HepG2 (cell line): ENCODE measurements around the gene DDN. TPM values are rescaled to one million over a fixed set of nuclear protein-coding genes. Genes with fewer than 3 reads are reported as not detected.

ENCODE experiments used
- JARID2 ChIP-seq: sonication (generic); formaldehyde crosslinking; IDR thresholded peaks from 2 replicates; pipeline ENCODE4 v1.8.1; 2023; ENCODE audit warnings: missing genetic modification reagents, inconsistent platforms; ENCODE audit not compliant: insufficient replicate concordance
- MXD4 ChIP-seq: IDR thresholded peaks from 2 replicates; pipeline ENCODE4 v1.6.1; 2016; ENCODE audit warnings: mild to moderate bottlenecking, missing biosample characterization, missing genetic modification reagents
- MXI1 ChIP-seq: IDR thresholded peaks from 3 replicates; pipeline ENCODE4 v1.6.1; 2012; ENCODE audit warnings: low read depth, low read length, inconsistent platforms, borderline replicate concordance
- MZF1 ChIP-seq: sonication (generic); formaldehyde crosslinking; IDR thresholded peaks from 2 replicates; pipeline ENCODE4 v1.8.1; 2023; ENCODE audit warnings: mild to moderate bottlenecking, missing genetic modification reagents, borderline replicate concordance
- NCOA5 ChIP-seq: sonication (generic); formaldehyde crosslinking; IDR thresholded peaks from 2 replicates; pipeline ENCODE4 v1.4.0; 2020; ENCODE audit warnings: missing genetic modification reagents
- TAF1 ChIP-seq: sonication (generic); formaldehyde crosslinking; IDR thresholded peaks from 2 replicates; pipeline ENCODE4 v1.4.0; 2020; ENCODE audit warnings: missing genetic modification reagents
- TOE1 ChIP-seq: sonication (generic); formaldehyde crosslinking; IDR thresholded peaks from 2 replicates; pipeline ENCODE4 v1.4.0; 2020; ENCODE audit warnings: mild to moderate bottlenecking, missing genetic modification reagents
- ZFY ChIP-seq: sonication (generic); formaldehyde crosslinking; IDR thresholded peaks from 2 replicates; pipeline ENCODE4 v1.4.0; 2020; ENCODE audit warnings: missing genetic modification reagents
- ZNF10 ChIP-seq: sonication (generic); formaldehyde crosslinking; IDR thresholded peaks from 2 replicates; pipeline ENCODE4 v1.4.0; 2020; ENCODE audit warnings: mild to moderate bottlenecking, low read depth, missing genetic modification reagents, borderline replicate concordance
- ZNF335 ChIP-seq: sonication (generic); formaldehyde crosslinking; IDR thresholded peaks from 2 replicates; pipeline ENCODE4 v1.4.0; 2020; ENCODE audit warnings: missing genetic modification reagents
- ZNF510 ChIP-seq: sonication (generic); formaldehyde crosslinking; IDR thresholded peaks from 2 replicates; pipeline ENCODE4 v1.4.0; 2020; ENCODE audit warnings: low read depth, mild to moderate bottlenecking, missing genetic modification reagents
- polyA plus RNA-seq, 8 experiments: library from polyadenylated mRNA; depleted of rRNA in 3 of 8; stranded (reverse) in 7 of 8; unstranded in 1 of 8; fragments of >200 nt; fragmentation: Illumina TruSeq in 4 of 8; extraction: Trizol in 4 of 8; gene quantifications; 2 replicates each; pipeline versions ENCODE4 v1.2.1 to v1.2.3, GENCODE V29; 2011 to 2016; ENCODE audit warnings: low read depth in 4 of 8, missing spikeins in 1 of 8, mixed read lengths in 1 of 8; ENCODE audit not compliant: insufficient read depth in 1 of 8
- total RNA-seq, 5 experiments: library from RNA; depleted of rRNA; stranded (reverse); fragments of >200 nt; fragmentation: Illumina TruSeq; extraction: Trizol; gene quantifications; 2 replicates each; pipeline ENCODE4 v1.2.3, GENCODE V29; 2016; ENCODE audit warnings: low read depth in 1 of 5
- TF ChIP-seq, protein P1 (sequence below): IDR thresholded peaks from 2 replicates; pipeline ENCODE4 v1.6.1; 2016; ENCODE audit warnings: missing biosample characterization, missing genetic modification reagents, low read depth
- TF ChIP-seq, protein P2 (sequence below): sonication (generic); formaldehyde crosslinking; IDR thresholded peaks from 2 replicates; pipeline ENCODE4 v1.4.0; 2020; ENCODE audit warnings: low read depth, missing genetic modification reagents
- TF ChIP-seq, protein P3 (sequence below): sonication (generic); formaldehyde crosslinking; IDR thresholded peaks from 2 replicates; pipeline ENCODE4 v1.8.1; 2023; ENCODE audit warnings: mild to moderate bottlenecking, missing genetic modification reagents
- TF ChIP-seq, protein P4 (sequence below): sonication (generic); formaldehyde crosslinking; IDR thresholded peaks from 2 replicates; pipeline ENCODE4 v1.8.1; 2023; ENCODE audit warnings: mild to moderate bottlenecking, missing genetic modification reagents
- TF ChIP-seq, protein P5 (sequence below): sonication (generic); formaldehyde crosslinking; IDR thresholded peaks from 2 replicates; pipeline ENCODE4 v1.9.0; 2021; ENCODE audit warnings: missing genetic modification reagents, borderline replicate concordance

Gene DDN
- total and polyA plus RNA-seq, 2 of the 13 experiments (the other 11 are each of a cell fraction or from before 2014, with no cell fraction given) = 0.24 to 0.53 TPM

DNA sequence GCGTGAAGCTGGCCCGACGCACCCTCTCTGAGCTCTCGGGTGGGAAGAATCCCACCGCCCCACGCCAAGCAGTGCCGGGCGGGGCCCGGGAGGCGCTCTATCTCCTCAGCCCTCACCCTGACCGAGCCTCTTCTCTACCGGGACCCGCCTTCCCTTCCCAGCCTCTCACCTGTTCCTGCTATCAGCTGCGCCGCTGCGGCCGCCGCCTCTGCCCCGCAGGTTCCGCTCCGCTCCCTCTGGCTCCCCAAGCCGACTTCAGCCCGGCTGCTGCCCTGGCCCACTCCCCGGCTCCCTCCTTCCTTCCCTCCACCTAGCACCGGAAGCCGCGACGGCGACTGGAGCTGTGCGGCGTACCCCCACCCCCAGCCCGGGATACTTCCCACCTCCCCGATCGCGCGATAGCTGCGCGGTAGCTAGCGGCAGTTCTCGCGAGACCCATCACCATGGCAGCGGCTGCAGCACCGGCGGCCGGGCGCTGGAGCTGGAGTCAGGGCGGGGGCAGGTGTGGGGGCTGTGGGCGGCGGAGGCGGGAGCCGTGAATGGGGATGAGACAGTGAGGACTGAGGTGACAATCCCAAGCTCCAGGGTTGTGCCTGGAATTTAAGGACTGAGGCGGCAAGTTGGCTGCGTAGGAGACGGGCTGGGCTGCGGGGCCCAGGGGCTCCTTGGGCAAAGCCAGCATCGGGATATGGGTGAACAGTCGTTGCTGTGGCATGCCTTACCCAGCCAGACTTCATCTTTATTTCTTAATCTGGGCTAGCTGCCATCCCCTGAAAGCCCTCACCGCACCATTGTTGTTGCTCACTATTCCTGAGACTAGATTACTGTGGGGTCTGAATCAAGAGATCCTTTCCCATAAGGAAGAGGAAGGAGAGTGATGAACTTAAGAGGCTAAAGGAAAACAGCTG, 41.8 kb downstream of the DDN start, which contains the start of gene ARF3 (continued):
- TF ChIP-seq, protein P1, sequence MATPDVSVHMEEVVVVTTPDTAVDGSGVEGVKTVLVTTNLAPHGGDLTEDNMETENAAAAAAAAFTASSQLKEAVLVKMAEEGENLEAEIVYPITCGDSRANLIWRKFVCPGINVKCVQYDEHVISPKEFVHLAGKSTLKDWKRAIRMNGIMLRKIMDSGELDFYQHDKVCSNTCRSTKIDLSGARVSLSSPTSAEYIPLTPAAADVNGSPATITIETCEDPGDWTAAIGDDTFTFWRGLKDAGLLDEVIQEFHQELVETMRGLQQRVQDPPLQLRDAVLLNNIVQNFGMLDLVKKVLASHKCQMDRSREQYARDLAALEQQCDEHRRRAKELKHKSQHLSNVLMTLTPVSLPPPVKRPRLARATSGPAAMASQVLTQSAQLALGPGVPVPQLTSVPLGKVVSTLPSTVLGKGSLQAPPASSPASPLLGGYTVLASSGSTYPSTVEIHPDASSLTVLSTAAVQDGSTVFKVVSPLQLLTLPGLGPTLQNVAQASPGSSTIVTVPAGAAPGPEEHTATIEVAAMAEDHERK = no peak
- TF ChIP-seq MXD4 (CRISPR knock-in tag) = no peak
- TF ChIP-seq ZNF510 = 0 out of 2 replicates have a peak, but pooled peaks have one; percentile 63
- TF ChIP-seq, protein P2, sequence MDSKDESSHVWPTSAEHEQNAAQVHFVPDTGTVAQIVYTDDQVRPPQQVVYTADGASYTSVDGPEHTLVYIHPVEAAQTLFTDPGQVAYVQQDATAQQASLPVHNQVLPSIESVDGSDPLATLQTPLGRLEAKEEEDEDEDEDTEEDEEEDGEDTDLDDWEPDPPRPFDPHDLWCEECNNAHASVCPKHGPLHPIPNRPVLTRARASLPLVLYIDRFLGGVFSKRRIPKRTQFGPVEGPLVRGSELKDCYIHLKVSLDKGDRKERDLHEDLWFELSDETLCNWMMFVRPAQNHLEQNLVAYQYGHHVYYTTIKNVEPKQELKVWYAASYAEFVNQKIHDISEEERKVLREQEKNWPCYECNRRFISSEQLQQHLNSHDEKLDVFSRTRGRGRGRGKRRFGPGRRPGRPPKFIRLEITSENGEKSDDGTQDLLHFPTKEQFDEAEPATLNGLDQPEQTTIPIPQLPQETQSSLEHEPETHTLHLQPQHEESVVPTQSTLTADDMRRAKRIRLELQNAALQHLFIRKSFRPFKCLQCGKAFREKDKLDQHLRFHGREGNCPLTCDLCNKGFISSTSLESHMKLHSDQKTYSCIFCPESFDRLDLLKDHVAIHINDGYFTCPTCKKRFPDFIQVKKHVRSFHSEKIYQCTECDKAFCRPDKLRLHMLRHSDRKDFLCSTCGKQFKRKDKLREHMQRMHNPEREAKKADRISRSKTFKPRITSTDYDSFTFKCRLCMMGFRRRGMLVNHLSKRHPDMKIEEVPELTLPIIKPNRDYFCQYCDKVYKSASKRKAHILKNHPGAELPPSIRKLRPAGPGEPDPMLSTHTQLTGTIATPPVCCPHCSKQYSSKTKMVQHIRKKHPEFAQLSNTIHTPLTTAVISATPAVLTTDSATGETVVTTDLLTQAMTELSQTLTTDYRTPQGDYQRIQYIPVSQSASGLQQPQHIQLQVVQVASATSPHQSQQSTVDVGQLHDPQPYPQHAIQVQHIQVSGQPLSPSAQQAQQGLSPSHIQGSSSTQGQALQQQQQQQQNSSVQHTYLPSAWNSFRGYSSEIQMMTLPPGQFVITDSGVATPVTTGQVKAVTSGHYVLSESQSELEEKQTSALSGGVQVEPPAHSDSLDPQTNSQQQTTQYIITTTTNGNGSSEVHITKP (CRISPR knock-in tag) = peak; percentile 52; the same call in 1 of the 2 replicates
- no peak for TF ChIP-seq JARID2 (CRISPR knock-in tag)
- peak; percentile 63 for TF ChIP-seq ZFY (CRISPR knock-in tag)
- peak; percentile 89 for TF ChIP-seq MXI1
- TF ChIP-seq MZF1 (CRISPR knock-in tag) = no peak
- no peak for TF ChIP-seq TOE1 (CRISPR knock-in tag)
- TF ChIP-seq, protein P3, sequence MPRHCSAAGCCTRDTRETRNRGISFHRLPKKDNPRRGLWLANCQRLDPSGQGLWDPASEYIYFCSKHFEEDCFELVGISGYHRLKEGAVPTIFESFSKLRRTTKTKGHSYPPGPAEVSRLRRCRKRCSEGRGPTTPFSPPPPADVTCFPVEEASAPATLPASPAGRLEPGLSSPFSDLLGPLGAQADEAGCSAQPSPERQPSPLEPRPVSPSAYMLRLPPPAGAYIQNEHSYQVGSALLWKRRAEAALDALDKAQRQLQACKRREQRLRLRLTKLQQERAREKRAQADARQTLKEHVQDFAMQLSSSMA = no peak
- peak; percentile 76 for TF ChIP-seq TAF1 (CRISPR knock-in tag)
- TF ChIP-seq, protein P4, sequence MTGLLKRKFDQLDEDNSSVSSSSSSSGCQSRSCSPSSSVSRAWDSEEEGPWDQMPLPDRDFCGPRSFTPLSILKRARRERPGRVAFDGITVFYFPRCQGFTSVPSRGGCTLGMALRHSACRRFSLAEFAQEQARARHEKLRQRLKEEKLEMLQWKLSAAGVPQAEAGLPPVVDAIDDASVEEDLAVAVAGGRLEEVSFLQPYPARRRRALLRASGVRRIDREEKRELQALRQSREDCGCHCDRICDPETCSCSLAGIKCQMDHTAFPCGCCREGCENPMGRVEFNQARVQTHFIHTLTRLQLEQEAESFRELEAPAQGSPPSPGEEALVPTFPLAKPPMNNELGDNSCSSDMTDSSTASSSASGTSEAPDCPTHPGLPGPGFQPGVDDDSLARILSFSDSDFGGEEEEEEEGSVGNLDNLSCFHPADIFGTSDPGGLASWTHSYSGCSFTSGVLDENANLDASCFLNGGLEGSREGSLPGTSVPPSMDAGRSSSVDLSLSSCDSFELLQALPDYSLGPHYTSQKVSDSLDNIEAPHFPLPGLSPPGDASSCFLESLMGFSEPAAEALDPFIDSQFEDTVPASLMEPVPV (CRISPR knock-in tag) = no peak
- no peak for TF ChIP-seq NCOA5 (CRISPR knock-in tag)
- TF ChIP-seq ZNF335 (CRISPR knock-in tag) = no peak
- TF ChIP-seq, protein P5, sequence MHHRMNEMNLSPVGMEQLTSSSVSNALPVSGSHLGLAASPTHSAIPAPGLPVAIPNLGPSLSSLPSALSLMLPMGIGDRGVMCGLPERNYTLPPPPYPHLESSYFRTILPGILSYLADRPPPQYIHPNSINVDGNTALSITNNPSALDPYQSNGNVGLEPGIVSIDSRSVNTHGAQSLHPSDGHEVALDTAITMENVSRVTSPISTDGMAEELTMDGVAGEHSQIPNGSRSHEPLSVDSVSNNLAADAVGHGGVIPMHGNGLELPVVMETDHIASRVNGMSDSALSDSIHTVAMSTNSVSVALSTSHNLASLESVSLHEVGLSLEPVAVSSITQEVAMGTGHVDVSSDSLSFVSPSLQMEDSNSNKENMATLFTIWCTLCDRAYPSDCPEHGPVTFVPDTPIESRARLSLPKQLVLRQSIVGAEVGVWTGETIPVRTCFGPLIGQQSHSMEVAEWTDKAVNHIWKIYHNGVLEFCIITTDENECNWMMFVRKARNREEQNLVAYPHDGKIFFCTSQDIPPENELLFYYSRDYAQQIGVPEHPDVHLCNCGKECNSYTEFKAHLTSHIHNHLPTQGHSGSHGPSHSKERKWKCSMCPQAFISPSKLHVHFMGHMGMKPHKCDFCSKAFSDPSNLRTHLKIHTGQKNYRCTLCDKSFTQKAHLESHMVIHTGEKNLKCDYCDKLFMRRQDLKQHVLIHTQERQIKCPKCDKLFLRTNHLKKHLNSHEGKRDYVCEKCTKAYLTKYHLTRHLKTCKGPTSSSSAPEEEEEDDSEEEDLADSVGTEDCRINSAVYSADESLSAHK = 0 out of 2 replicates have a peak, but pooled peaks have one; percentile 46
- TF ChIP-seq ZNF10 = no peak
